Colonic mucosa (tissue), 4 donors: ENCODE results near the gene FAM120A. TPM values are rescaled to one million over a fixed set of nuclear protein-coding genes. Genes with fewer than 3 reads are reported as not detected.

Source experiments
- DNase-seq: peaks from one replicate; pipeline ENCODE4 v3.0.0-alpha.2; 2020
- H3K27ac ChIP-seq: fragments of 200-600 bp; one replicate; pipeline ENCODE4 v1.8.0; 2021
- H3K27me3 ChIP-seq: fragments of 200-600 bp; one replicate; pipeline ENCODE4 v1.8.0; 2021
- H3K36me3 ChIP-seq: fragments of 200-600 bp; one replicate; pipeline ENCODE4 v1.8.0; 2021
- H3K4me1 ChIP-seq: fragments of 200-600 bp; one replicate; pipeline ENCODE4 v1.8.0; 2021; ENCODE audit warnings: mild to moderate bottlenecking
- H3K4me3 ChIP-seq: fragments of 200-600 bp; one replicate; pipeline ENCODE4 v1.8.0; 2021
- H3K9ac ChIP-seq, 2 donors: one replicate each; pipeline ENCODE4 v1.7.0; 2013; ENCODE audit warnings: control low read depth in 2 of 2, low read depth in 2 of 2, low read length in 2 of 2
- H3K9me3 ChIP-seq: fragments of 200-600 bp; one replicate; pipeline ENCODE4 v1.8.0; 2021
- intact Hi-C: fragments of 100-400 bp; cut with DNase I; formaldehyde crosslinking; loops from one replicate; pipeline ENCODE4 v1.14.1; 2022
- total RNA-seq, 2 donors: library from RNA; stranded (reverse); fragmentation: NEBNext Ultra II Directional in 1 of 2; extraction: Animal tissue kit (Norgen Biotek cat#: 25700) in 1 of 2; gene quantifications; one replicate each; pipeline ENCODE4 v1.2.1, GENCODE V29; 2021
- TF ChIP-seq, protein P1 (sequence below): fragments of 200-600 bp; IDR thresholded peaks from one replicate; pipeline ENCODE4 v1.8.0; 2022; ENCODE audit warnings: antibody characterized with exemption, mild to moderate bottlenecking
- donor health status: healthy.
- donor health status: DM: no; HTN: no; CAD: no.
- donor health status: DM: no; HTN: no; CAD: no.

FAM120A gene
- total RNA-seq, 2 donors from 2014 or later = 246 to 264 TPM

DNA sequence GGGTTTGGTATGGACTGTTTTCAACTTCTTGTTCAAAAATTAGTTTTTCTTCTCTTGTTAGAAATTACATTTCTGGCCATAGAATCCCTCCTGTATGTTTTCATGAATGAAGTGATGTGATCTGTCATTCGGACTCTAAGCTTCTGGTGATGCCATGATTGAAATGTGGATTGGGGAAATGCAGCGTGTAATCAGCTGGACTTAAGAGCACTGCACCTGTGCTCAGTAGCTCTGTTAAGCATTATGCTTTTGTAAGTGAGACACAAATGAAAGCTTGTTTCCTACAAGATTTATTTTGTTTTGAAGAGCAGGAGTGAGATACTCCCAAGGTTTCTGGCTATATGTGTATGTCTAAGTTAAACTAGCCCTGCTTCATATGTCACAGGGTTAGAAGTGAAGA, 25.9 kb downstream of the FAM120A start:
- no peak for DNase-seq
- Histone ChIP-seq H3K27me3 (no peaks in the 10 kb centered on the region), H3K9ac (no peak overlapping the region), H3K4me1 (peaks cover 6% of the 10 kb centered on the region), H3K9me3 (no peaks in the 10 kb centered on the region), H3K36me3 (no peaks in the 10 kb centered on the region), H3K27ac (peak overlapping the region; percentile 52), H3K4me3 (no peak overlapping the region)
- TF ChIP-seq, protein P1, sequence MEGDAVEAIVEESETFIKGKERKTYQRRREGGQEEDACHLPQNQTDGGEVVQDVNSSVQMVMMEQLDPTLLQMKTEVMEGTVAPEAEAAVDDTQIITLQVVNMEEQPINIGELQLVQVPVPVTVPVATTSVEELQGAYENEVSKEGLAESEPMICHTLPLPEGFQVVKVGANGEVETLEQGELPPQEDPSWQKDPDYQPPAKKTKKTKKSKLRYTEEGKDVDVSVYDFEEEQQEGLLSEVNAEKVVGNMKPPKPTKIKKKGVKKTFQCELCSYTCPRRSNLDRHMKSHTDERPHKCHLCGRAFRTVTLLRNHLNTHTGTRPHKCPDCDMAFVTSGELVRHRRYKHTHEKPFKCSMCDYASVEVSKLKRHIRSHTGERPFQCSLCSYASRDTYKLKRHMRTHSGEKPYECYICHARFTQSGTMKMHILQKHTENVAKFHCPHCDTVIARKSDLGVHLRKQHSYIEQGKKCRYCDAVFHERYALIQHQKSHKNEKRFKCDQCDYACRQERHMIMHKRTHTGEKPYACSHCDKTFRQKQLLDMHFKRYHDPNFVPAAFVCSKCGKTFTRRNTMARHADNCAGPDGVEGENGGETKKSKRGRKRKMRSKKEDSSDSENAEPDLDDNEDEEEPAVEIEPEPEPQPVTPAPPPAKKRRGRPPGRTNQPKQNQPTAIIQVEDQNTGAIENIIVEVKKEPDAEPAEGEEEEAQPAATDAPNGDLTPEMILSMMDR = no peak
- intact Hi-C loops = no loop called here

- H3K4me3 ChIP-seq = no peak overlapping the region
- H3K36me3 ChIP-seq = peaks cover 4% of the 10 kb centered on the region
- DNase-seq = no peak
- TF ChIP-seq, protein P1 = no peak
- H3K4me1 ChIP-seq = peaks cover 6% of the 10 kb centered on the region
- no peak overlapping the region for H3K27ac ChIP-seq
- H3K27me3 ChIP-seq = no peaks in the 10 kb centered on the region
- H3K9me3 ChIP-seq = no peaks in the 10 kb centered on the region
- intact Hi-C loops = no loop called here
- no peak overlapping the region for H3K9ac ChIP-seq
These were observed 28.2 kb downstream of the FAM120A start for GRCh38 chr9:93479726-93480125.

- H3K9ac ChIP-seq = no peak overlapping the region
These were observed 28.8 kb downstream of the FAM120A start for GRCh38 chr9:93480262-93480661.

GRCh38 chr9:93480728-93481324, 29.3 kb downstream of the FAM120A start:
- TF ChIP-seq, protein P1 = no peak
- Histone ChIP-seq H3K4me3 (no peak overlapping the region), H3K9ac (no peak overlapping the region), H3K27ac (no peak overlapping the region), H3K9me3 (no peaks in the 10 kb centered on the region), H3K27me3 (no peaks in the 10 kb centered on the region), H3K4me1 (peaks cover 2% of the 10 kb centered on the region), H3K36me3 (peaks cover 4% of the 10 kb centered on the region)
- DNase-seq = no peak
- intact Hi-C loops = no loop called here

More at GRCh38 chr9:93480262-93480661, 28.8 kb downstream of the FAM120A start:
- Histone ChIP-seq H3K27ac (no peak overlapping the region), H3K4me1 (peaks cover 6% of the 10 kb centered on the region), H3K9me3 (no peaks in the 10 kb centered on the region), H3K27me3 (no peaks in the 10 kb centered on the region), H3K36me3 (peaks cover 4% of the 10 kb centered on the region), H3K4me3 (no peak overlapping the region)
- TF ChIP-seq, protein P1 = no peak
- intact Hi-C loops = no loop called here
- no peak for DNase-seq

- no peaks in the 10 kb centered on the region for H3K9me3 ChIP-seq
- no peaks in the 10 kb centered on the region for H3K4me1 ChIP-seq
- TF ChIP-seq, protein P1 = no peak
- no peak overlapping the region for H3K27ac ChIP-seq
- no peak overlapping the region for H3K9ac ChIP-seq
- no peak for DNase-seq
- peaks cover 4% of the 10 kb centered on the region for H3K36me3 ChIP-seq
- intact Hi-C loops = no loop called here
- H3K4me3 ChIP-seq = no peak overlapping the region
- no peaks in the 10 kb centered on the region for H3K27me3 ChIP-seq
These were observed 32.0 kb downstream of the FAM120A start for GRCh38 chr9:93483497-93483896.
